ENCODE results near the gene DNAJC2.

The DNAJC2 gene

GRCh38 chr7:103344453-103345149, at the start of gene DNAJC2:
Gene DNAJC2 (minus strand): TSS chr7:103344767. CDS start chr7:103344622, 145 bp downstream.
- DNase-seq = peak; percentile 98

DNA sequence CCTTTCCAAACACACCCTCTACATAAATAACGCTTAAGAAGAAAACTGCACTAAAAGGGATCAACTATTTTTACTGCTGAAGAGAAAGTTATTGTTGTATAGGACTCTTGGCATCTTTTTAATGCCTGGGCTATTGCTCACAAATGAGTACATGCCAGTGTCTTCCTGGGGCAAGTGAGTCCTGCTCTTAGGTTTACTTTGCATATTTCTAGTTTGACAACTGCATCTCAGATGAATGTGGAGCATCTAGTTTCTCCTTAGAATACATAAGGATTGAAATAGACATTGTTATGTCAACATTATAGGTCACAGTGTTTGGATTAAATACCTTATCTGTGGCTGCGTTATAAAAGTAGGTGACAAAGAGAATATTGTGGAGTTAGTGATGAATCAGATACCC, 47.4 kb upstream of the DNAJC2 start:
- no peak for DNase-seq

DNA sequence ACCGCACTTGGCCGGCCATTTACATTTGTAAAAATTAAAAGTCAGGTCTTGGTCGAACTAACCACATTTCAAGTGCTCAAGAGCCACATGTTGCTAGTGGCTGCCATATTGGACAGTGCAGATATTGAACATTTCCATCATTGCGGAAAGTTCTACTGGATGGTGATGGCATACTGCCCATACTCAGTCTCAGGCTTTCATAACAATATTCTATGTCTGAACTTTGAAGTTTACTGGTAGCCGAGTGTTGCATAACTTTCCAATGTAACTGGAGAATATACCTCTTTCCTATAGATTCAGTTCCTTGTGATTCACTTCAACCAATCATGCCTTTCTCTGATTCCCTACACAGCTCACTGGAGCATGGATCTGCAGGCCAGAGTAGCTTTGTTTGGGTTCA, 46.6 kb upstream of the DNAJC2 start:
- DNase-seq = no peak

- DNase-seq = no peak
Observed at GRCh38 chr7:103389263-103389662, 44.7 kb upstream of the DNAJC2 start.

GRCh38 chr7:103388469-103389140, 44.0 kb upstream of the DNAJC2 start:
- no peak for DNase-seq

DNA sequence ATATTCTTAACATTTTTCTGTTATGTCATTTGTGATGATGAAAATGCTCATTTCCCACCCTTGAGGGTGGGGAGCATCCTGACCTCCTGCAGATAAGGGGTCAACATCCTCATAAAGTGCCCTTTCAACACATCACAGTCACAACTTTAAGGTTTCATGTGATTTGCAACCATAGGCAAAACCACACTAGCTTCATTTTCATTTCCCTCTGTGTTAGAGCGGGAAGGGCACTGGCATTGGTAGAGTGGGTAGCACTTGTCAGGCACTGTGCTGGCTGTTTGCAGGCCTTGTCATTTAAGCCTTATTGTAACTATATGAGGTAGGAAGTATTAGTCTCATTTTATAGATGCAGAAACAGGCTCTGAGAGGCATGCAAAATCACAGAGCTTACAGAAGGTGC, 42.7 kb upstream of the DNAJC2 start:
- DNase-seq = no peak

- no peak for DNase-seq
Observed at GRCh38 chr7:103382032-103382402, 37.5 kb upstream of the DNAJC2 start.

- no peak for DNase-seq
Observed at GRCh38 chr7:103381280-103382031, 36.9 kb upstream of the DNAJC2 start.

DNA sequence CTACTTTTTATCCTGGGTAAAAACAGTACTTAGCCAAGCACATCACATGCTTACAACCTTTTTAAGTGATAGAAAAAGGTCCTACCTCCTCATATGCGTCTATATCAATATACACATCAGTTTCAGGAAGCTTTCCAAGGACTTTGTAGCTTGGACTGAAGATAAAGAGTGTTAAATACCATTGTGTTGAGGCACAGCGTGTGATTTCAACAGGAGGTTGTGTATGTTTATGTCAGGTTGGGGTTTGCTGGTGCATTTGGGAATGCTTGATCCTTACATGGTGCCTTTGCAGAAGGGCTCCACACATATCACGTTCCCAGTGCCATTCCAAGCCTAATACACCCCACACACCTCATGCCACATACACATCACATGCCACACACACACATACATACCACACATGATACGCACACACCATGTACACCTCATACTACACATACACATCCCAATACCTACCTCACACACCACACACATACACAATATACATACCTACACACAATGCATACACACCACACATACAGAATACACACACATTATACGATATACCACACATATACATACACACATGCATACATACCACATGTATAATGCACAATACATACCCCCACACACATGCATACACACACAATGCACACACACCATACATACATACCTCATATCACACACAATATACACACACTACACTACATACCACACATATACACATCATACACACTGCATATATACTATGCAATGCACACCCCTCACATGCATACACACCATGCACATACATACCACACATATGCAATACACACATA, 36.0 kb upstream of the DNAJC2 start:
- no peak for DNase-seq

DNA sequence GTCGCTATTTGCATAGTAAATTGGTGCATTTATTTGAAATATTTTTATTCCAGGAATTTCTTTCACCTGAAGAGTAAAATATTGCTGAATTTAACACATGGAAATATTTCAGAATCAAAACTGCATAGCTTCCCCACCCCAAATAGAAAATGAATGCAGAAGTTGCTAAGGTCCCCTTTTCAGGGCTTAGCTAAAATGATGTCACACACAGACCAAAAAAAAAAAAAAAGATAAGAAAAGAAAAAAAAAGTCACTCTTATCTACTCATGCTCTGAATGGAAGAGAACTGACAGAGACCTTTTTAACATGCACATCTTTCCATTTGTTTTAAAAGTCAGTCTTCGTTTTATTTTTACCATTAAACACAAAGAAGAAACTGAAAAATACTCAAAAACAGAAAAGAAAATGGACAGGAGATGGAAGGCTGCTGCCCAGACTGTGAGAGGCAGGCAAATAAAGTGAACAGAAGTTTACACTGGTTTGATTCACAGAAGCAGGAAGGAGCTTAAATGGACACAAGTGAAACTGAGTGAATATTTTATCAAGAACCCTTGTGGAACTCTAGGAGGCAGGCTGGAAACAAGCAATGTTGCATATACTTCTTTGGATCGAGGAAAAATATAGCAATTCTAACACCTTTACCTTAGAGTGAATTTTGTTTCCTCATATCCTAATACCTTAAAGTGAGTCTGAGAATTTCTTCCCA, 34.9 kb upstream of the DNAJC2 start:
- DNase-seq = no peak

DNA sequence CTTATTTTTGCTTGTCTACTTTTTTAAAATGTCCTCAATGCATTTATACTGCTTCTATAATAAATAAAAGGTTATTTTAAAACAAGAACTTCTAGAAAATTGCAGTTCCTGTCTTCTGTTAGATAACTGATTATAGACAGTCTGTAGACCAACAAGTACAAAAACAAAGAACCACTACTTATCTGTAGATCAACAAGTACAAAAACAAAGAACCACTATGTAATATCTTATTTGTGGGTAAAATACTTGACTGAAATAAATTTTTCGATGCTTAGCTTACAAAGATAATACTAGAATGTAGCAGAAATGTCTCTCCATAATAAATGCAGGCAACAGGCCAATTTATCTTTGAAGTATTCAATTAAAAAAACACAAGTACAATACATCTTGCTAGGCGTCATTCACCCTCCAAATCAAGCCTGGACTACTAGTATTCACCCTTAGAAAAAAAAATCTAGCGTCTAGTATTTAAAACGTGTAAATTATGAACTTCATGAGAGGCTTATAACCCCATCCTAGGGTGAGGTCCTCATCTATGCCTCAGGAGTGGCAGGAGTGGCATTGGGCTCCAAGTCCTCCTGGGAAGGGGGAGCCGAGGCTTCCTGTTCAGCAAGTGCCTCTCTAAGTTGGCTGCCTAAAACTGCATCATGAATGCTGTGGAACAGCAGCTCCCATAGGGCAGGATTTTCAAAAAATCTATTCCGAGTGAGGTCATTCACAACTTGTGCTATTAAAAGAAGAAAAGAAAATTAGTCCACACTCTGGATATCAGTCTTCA, 29.5 kb upstream of the DNAJC2 start:
- DNase-seq = no peak

DNA sequence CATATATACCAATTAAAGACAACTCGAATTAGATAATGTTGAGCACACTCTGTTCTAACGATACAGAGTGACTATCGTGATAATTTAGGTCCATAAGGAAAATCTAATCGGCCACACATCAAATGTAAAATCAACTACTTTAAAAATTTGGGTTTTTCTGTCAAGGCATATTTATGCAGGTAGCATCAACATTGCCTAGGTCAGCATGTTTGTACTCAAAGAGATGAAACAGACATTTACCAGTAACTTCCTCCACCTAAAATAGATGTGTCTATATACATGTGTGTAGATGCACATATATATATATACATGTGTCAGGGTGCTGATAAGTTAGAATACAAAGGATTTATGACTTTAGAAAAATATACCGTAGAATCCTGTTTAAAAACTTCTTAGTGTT, 24.9 kb upstream of the DNAJC2 start:
- no peak for DNase-seq

- no peak for DNase-seq
Observed at GRCh38 chr7:103349805-103350204, 5.2 kb upstream of the DNAJC2 start.

GRCh38 chr7:103348959-103349358, 4.4 kb upstream of the DNAJC2 start:
- DNase-seq = no peak

DNA sequence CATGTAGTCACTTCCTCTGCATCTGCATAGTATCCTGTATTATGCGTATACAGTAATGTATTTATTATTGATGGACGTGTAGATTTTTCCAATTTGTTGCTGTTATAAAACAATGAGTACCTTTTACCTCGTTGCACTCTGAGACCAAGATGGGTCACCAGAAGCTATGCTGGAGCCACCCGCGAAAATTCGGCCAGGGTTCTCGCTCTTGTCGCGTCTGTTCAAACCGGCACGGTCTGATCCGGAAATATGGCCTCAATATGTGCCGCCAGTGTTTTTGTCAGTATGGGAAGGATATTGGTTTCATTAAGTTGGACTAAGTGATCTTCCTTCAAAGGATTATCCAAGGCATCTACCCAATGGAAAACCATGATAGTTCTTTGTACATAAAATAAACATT, 3.9 kb upstream of the DNAJC2 start:
- DNase-seq = peak; percentile 9

GRCh38 chr7:103347507-103348267, 3.1 kb upstream of the DNAJC2 start, which contains the start of gene PSMC2:
Gene PSMC2 (plus strand): TSS chr7:103347643. CDS start chr7:103347712, 69 bp downstream.
- DNase-seq = peak; percentile 96

DNA sequence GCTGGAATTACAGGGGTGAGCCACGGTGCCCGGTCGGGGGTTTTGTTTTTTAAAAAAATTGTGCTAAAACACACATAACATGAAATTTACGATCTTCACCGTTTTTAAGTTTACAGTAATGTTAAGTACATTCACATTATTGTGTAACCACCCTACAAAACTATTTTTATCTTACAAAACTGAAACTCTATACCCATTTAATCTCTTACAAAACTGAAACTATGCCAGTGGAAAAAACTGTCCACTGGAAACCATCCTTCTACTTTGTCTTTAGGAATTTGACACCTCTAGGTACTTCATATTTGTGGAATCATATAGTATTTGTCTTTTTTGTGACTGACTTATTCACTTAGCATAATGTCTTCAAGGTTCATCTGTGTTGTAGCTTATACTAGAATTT, 1.8 kb upstream of the DNAJC2 start:
- no peak for DNase-seq

- DNase-seq = peak; percentile 59
Observed at GRCh38 chr7:103343758-103344452, 662 bp downstream of the DNAJC2 start.

GRCh38 chr7:103343332-103343731, 1.2 kb downstream of the DNAJC2 start:
- no peak for DNase-seq

DNA sequence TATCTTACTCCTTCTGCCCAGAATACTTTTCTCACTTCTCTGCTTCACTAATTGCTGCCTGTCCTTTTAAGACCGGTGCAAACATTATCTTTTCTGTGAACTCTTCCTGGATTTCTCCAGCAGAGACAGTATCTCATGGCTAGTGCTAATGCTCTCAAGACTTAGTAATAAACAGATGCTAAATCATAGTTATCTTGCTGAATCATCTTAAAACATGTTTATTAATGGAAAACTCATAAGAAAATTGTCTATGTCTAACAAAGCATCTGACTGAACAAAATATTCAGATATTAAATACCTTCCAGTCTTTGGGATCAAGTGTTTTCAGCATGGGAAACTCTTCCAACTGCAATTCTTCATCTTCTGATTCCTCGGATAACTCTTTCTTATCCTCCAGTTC, 3.1 kb downstream of the DNAJC2 start:
- DNase-seq = no peak

Data from NCI-H69 (cell line).